GM18507 (cell line): ENCODE measurements around the gene EBNA1BP2.
"Not testable (repeated sequence)": the region's sequence is repeated elsewhere in the genome, so short reads cannot be mapped to it uniquely, and the experiment has no call there.

Experiments used
- DNase-seq: peaks from one replicate; pipeline ENCODE4 v3.0.0; 2011; ENCODE audit warnings: low read depth; ENCODE audit not compliant: insufficient read length; ENCODE audit errors: extremely low spot score
- FAIRE-seq: peaks from 2 replicates; lab custom pipeline; 2011; peaks lifted over from hg19 to GRCh38; lab: Jason Lieb, UNC

Gene EBNA1BP2

GRCh38 chr1:43171876-43172526 is at the start of gene EBNA1BP2, which contains the start of gene CFAP57:
Gene EBNA1BP2, minus strand, starts transcription at chr1:43172290. Its CDS starts 172 bp downstream, at chr1:43172118.
Gene CFAP57, plus strand, starts transcription at chr1:43172330. Its CDS starts 424 bp downstream, at chr1:43172754.
- FAIRE-seq (peak; percentile 93), DNase-seq (peak; percentile 80)

- DNase-seq, result no peak
- no peak for FAIRE-seq
Measured at GRCh38 chr1:43221797-43222196, 49.7 kb upstream of the EBNA1BP2 start.

GRCh38 chr1:43220905-43221778 is 49.1 kb upstream of the EBNA1BP2 start:
- DNase-seq, result no peak

GRCh38 chr1:43217747-43218146 is 45.7 kb upstream of the EBNA1BP2 start:
- FAIRE-seq, result no peak
- no peak for DNase-seq

More at GRCh38 chr1:43220905-43221778, 49.1 kb upstream of the EBNA1BP2 start:
- FAIRE-seq, result peak; percentile 81

GRCh38 chr1:43214501-43215444 is 42.7 kb upstream of the EBNA1BP2 start:
- DNase-seq (no peak), FAIRE-seq (no peak)

GRCh38 chr1:43208277-43208676 is 36.2 kb upstream of the EBNA1BP2 start:
- DNase-seq, FAIRE-seq: not testable (repeated sequence)

- DNase-seq, result no peak
Measured at GRCh38 chr1:43207229-43207853, 35.3 kb upstream of the EBNA1BP2 start.

GRCh38 chr1:43206600-43207228 is 34.6 kb upstream of the EBNA1BP2 start:
- no peak for DNase-seq
- FAIRE-seq, result no peak

More at GRCh38 chr1:43207229-43207853, 35.3 kb upstream of the EBNA1BP2 start:
- no peak for FAIRE-seq

GRCh38 chr1:43205671-43206070 is 33.6 kb upstream of the EBNA1BP2 start:
- DNase-seq, result no peak
- no peak for FAIRE-seq

GRCh38 chr1:43204394-43204793 is 32.3 kb upstream of the EBNA1BP2 start:
- no peak for DNase-seq

GRCh38 chr1:43203859-43204258 is 31.8 kb upstream of the EBNA1BP2 start:
- DNase-seq (no peak), FAIRE-seq (no peak)

More at GRCh38 chr1:43204394-43204793, 32.3 kb upstream of the EBNA1BP2 start:
- no peak for FAIRE-seq

- FAIRE-seq, result peak; percentile 95
- peak; percentile 35 for DNase-seq
Measured at GRCh38 chr1:43199093-43199726, 27.1 kb upstream of the EBNA1BP2 start.

- DNase-seq (no peak), FAIRE-seq (peak; percentile 12)
Measured at GRCh38 chr1:43197343-43198127, 25.4 kb upstream of the EBNA1BP2 start.

GRCh38 chr1:43194509-43194908 is 22.4 kb upstream of the EBNA1BP2 start:
- no peak for DNase-seq
- FAIRE-seq, result no peak

GRCh38 chr1:43188106-43188505 is 16.0 kb upstream of the EBNA1BP2 start:
- DNase-seq, result no peak
- no peak for FAIRE-seq

- DNase-seq, result no peak
- FAIRE-seq, result no peak
Measured at GRCh38 chr1:43184995-43185394, 12.9 kb upstream of the EBNA1BP2 start.

GRCh38 chr1:43184388-43184787 is 12.3 kb upstream of the EBNA1BP2 start:
- no peak for FAIRE-seq
- no peak for DNase-seq
